HG03354 (cell line): ENCODE data around the gene METTL21A.

ENCODE experiments used
- ATAC-seq: cut with Tn5 transposase; IDR thresholded peaks from one replicate; pipeline ENCODE4 v1.9.1; 2021; ENCODE audit warnings: mild to moderate bottlenecking; ENCODE audit not compliant: unreplicated experiment, poor library complexity, severe bottlenecking

The METTL21A gene

DNA sequence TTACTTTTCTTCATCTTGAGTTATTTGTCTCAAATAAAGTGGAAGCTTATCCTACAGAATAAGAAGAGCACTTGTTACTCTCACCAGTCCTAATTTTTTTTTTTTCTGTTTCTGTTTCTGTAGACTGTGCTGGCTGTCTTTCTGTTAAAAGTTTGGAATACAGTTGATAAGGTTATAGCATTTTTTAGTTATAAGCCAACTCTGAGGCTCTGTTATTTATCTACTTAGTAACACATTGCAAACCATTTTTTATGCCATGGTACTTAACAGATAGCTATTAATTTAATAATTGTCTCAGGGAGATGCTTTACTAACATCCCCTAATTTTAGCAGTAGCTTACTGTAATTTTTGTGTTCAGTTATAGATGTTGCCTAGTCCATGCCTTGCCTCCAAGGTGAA, 57.5 kb downstream of the METTL21A start:
- no peak for ATAC-seq

GRCh38 chr2:207565736-207566500, 59.3 kb downstream of the METTL21A start:
- ATAC-seq = no peak
